ENCODE data around the gene PARD3B.

DNA sequence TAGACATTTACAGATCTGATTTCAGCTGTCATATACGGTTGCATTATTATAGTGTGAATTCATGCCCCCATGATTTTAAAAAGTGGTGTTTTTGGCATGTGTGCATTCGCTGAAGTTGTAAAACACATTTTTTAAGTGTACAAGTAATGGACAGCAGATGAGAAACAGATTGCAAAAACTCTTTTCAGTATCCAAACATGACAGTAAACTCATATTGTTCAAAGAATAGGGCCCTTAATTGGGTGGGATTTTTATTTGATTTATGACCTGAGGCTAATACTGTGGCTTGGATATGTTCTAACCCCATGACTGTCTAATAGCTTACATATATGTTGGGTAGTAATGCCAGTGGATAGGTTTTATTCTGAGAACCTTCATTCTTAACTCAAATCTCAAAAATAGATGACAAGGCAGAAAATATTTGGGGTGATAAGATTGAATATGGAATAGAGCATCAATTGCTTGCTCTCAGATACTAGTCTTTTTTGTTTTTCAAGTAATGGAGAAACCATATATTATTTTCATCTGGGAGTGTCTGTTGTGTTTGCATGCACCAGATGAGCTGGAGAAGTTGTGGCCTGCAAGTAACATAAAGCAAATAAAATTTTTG is 118.6 kb downstream of the PARD3B start:
- TF ChIP-seq DPF2 (IDR thresholded peaks at IDR 0.05): no peak
- TF ChIP-seq EZH2 (IDR thresholded peaks at IDR 0.05; ENCODE audit: borderline replicate concordance, control insufficient read depth, low read depth, low read length): no peak
- TF ChIP-seq CTCF (IDR thresholded peaks at IDR 0.05 in 2 of 3, conservative IDR thresholded peaks at IDR 0.05 in 1 of 3; ENCODE audit: control insufficient read depth in 2 of 3, extremely low read depth in 1 of 3, insufficient read depth in 1 of 3, low read depth in 3 of 3, low read length in 3 of 3): no peak
- no peak for TF ChIP-seq POLR2AphosphoS5 (IDR thresholded peaks at IDR 0.05; ENCODE audit: low read length)
- TF ChIP-seq SREBF2 (IDR thresholded peaks at IDR 0.05; ENCODE audit: low read length): no peak
- TF ChIP-seq, protein P1, sequence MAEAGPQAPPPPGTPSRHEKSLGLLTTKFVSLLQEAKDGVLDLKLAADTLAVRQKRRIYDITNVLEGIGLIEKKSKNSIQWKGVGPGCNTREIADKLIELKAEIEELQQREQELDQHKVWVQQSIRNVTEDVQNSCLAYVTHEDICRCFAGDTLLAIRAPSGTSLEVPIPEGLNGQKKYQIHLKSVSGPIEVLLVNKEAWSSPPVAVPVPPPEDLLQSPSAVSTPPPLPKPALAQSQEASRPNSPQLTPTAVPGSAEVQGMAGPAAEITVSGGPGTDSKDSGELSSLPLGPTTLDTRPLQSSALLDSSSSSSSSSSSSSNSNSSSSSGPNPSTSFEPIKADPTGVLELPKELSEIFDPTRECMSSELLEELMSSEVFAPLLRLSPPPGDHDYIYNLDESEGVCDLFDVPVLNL (IDR thresholded peaks at IDR 0.05; ENCODE audit: low read depth, low read length): no peak
- TF ChIP-seq ZNF384 (IDR thresholded peaks at IDR 0.05; ENCODE audit: borderline replicate concordance, low read depth, low read length): no peak
- no peak for TF ChIP-seq MXI1 (IDR thresholded peaks at IDR 0.05; ENCODE audit: low read depth, low read length)
- TF ChIP-seq HDAC2 (IDR thresholded peaks at IDR 0.05): no peak
